GM18526 (cell line): ENCODE data around the gene TIMELESS.

Experiments
- POLR2A ChIP-seq: IDR thresholded peaks from 3 replicates; pipeline ENCODE4 v1.6.1; 2011; ENCODE audit not compliant: insufficient read length; ENCODE audit errors: extremely low read depth

TIMELESS gene

DNA sequence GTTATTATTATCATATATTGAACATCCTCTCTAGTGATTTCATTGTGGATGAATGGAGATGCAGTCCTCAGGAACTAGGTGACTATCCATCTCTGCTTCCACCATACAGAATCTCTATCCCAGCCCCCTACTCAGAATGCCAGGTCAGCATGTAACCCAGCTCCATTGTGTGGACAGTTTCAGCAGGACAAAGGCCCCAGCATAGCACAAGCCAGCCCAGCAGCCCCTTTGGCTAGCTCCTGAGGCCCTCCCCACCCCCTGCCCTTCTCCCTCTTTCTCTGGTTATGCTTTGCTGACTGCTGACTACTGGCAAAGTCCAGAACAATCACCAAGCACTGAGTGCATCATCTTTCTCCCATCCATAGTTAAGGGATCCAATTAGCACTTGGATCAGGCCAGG is 13.3 kb upstream of the TIMELESS start:
- TF ChIP-seq POLR2A: no peak

DNA sequence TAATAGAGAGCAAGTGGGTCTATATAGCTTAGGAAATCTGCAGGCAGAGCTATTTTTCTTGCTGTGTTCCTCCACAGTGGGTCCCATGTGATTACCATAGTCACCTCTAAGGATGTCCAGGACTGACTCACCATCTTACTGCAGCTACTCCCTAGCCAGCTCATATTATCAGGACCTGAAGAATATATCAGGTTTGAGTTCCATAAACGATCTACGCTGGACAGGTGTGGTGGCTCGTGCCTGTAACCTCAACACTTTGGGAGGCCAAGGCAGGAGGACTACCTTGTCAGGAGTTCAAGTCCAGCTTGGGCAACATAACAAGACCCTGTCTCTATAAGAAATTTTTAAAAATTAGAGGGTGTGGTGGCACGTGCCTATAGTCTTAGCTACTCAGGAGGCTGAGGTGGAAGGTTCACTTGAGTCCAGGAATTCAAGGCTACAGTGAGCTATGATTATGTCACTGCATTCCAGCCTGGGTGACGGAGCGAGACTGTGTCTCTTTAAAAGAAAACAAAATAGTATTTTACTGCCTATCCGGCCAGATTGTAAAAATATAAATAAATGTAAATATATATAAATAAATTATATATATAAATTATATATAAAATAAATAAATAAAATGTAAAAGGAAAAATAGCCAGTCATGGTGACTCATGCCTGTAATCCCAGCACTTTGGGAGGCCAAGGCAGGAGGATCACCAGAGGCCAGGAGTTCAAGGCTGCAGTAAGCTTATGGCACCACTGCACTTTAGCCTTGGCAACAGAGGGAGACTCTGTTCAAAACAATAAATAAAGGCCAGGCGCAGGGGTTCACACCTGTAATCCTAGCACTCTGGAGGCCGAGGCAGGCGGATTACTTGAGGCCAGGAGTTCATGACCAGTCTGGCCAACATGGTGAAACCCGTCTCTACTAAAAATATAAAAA is 12.3 kb upstream of the TIMELESS start:
- no peak for TF ChIP-seq POLR2A

- TF ChIP-seq POLR2A: no peak
Observed at GRCh38 chr12:56457817-56458216, 8.6 kb upstream of the TIMELESS start.

DNA sequence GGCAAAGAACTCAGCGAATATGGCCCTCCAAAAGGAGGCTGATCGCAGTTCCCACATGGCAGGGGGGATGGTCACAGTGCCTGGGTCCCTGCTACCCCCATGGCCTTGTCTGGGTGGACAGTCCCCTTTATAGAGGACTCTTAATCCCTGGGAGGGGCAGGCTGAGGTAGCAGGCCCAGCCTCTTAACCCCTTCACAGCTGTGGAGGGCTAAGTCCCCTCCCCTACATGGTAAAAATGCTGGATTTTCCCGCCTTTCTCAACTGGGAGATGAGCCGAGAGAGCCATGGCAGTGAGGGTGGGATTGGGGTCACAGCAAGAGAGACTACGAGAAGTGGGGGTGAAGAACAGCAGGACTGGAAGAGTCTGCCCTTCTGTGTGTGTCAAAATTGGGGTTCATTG is 5.3 kb upstream of the TIMELESS start, which contains the start of gene MIP:
Gene MIP (minus strand): TSS at position 101 of the 400 bp plus-strand sequence. CDS start 44 bp downstream, at position 57.
- no peak for TF ChIP-seq POLR2A

DNA sequence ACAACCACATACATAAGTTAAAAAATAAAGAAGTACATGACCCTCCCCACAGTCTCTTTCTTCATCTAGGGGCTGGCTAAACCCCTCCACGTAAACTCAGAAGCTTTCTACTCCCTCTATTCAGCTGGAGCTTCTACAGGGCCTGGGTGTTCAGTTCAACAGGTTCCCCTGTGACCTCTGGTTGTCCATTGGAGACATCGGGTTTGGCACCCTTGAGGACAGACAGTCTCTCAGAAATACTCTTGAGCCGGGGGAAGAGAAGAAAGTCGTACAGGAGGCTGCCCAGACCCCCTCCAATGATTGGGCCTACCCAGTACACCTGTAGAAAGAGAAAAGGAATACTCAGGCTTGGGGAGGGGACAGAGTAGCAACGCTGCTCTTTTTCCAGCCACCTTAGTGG is 1.9 kb upstream of the TIMELESS start:
- no peak for TF ChIP-seq POLR2A

DNA sequence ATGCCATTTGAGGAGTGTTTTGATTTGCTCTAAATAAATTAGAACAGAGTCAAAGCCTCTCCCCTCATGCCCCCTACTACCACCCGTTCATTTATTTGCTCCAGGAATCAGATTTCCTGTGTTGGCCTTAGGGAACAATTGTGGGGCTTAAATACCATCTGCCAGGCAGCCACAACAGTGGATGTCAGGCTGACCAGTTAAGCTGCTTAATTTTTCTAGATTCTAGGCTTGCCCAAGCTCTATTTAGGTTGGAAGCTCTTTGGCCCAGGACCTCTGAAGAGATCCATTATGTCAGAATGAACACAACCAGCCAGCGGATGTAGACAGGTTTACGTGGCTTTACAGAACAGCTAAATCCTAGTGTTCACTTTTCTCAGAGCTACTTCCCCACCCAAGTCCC is 1.0 kb upstream of the TIMELESS start:
- no peak for TF ChIP-seq POLR2A

DNA sequence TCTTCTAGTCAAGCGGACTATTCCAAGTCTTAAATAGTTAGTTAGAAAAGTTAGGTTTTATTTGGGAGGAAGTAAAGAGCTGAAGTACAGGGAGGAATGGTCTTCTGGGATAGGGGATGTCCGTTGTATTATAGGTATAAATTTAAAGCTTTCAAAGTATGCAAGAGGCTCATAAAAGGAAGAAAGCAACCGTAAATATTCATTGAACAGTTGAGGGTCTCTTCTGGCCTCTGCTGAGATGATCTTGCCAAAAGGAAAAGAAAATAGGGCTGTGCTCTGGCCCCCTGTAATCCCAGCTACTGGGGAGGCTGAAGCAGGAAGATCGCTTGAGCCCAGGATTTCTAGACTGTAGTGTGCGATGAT is 377 bp upstream of the TIMELESS start:
- TF ChIP-seq POLR2A: no peak

- no peak for TF ChIP-seq POLR2A
Observed at GRCh38 chr12:56437430-56438176, 11.6 kb downstream of the TIMELESS start.

GRCh38 chr12:56434828-56435227 is 14.4 kb downstream of the TIMELESS start:
- TF ChIP-seq POLR2A: no peak

DNA sequence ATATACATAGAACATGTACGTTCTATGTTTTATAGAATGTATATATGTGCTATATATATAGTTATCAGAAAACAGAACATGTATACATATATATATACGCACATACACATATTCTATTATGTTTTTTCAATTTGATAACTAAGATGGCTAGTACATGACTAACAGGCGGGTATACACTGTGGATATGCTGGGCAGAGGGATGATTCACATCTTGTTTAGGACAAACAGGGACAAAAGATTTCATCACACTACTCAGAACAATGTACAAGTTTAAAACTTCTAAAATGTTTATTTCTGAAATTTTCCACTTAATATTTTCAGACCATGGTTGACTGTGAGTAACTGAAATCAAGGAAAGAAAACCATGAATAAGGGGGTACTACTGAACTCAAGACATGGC is 17.4 kb downstream of the TIMELESS start:
- TF ChIP-seq POLR2A: no peak

GRCh38 chr12:56431288-56431687 is 17.9 kb downstream of the TIMELESS start:
- no peak for TF ChIP-seq POLR2A

- TF ChIP-seq POLR2A: no peak
Observed at GRCh38 chr12:56425940-56426438, 23.2 kb downstream of the TIMELESS start.

- TF ChIP-seq POLR2A: no peak
Observed at GRCh38 chr12:56425193-56425592, 24.0 kb downstream of the TIMELESS start.

DNA sequence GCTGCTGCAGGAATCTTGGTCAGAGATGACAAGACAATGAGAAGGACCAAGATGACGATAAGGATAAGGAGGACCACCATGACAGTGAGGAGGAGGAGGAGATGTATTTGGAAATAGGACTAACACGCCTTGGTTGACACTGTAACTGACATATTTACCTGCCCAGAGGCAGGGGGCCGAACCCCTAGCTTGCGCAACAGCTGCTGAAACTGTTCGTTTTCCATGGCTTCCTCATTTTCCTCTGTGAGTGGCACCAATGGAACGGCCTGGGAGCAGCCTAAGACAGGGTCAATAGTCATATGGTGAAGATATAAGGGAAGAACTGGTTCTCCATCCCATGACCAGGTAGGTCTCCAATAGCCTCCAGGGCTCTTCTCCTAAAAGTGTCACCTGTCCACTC is 28.8 kb downstream of the TIMELESS start:
- no peak for TF ChIP-seq POLR2A

DNA sequence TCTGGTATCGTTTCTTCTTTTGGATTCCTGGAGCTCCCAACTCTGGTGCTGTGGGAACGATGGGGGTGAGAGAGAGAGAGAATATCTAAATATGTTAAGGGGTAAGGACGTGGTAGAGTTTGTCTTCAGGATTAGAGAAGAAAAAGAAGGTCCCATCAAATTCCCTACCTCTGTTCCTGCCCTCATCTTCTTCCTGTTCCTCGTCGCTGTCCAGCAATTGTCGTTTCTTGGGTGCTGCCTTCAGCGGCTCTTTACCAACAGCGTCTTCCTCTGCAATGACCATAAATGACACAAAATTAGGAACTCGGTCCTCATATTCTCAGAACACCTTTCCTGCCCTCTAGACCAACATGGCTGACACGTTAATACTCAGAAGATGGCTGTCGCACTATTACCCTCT is 31.5 kb downstream of the TIMELESS start:
- TF ChIP-seq POLR2A: no peak

GRCh38 chr12:56414401-56414800 is 34.8 kb downstream of the TIMELESS start:
- no peak for TF ChIP-seq POLR2A
